Mesenchymal stem cell (in vitro differentiated cells and primary cell): Measurements from ENCODE around the gene CHRNA4. TPM values are rescaled to one million over a fixed set of nuclear protein-coding genes. Genes with fewer than 3 reads are reported as not detected.

Experiments used
- DNase-seq: peaks from one replicate; pipeline ENCODE4 v3.0.0-alpha.2; 2013
- H2AFZ ChIP-seq: one replicate; pipeline ENCODE4 v1.6.1; 2013; ENCODE audit warnings: low read depth, mild to moderate bottlenecking, control low read depth, inconsistent platforms, low read length, moderate library complexity
- H2AK5ac ChIP-seq: 2 replicates; pipeline ENCODE4 v1.6.1; 2013; ENCODE audit warnings: low read length, moderate library complexity, mild to moderate bottlenecking, inconsistent platforms; ENCODE audit not compliant: severe bottlenecking
- H2BK120ac ChIP-seq: one replicate; pipeline ENCODE4 v1.6.1; 2013; ENCODE audit warnings: low read depth, mild to moderate bottlenecking, inconsistent platforms, low read length, moderate library complexity
- H2BK12ac ChIP-seq, 2 experiments: one replicate each; pipeline ENCODE4 v1.6.1; 2013; ENCODE audit warnings: inconsistent platforms in 2 of 2, low read length in 2 of 2, mild to moderate bottlenecking in 2 of 2, moderate library complexity in 2 of 2, control low read depth in 1 of 2
- H2BK15ac ChIP-seq: one replicate; pipeline ENCODE4 v1.6.1; 2013; ENCODE audit warnings: mild to moderate bottlenecking, low read depth, inconsistent platforms; ENCODE audit not compliant: poor library complexity, severe bottlenecking
- H2BK5ac ChIP-seq: 2 replicates; pipeline ENCODE4 v1.6.1; 2013; ENCODE audit warnings: low read depth, mild to moderate bottlenecking, low read length, control low read depth, inconsistent platforms; ENCODE audit not compliant: poor library complexity, severe bottlenecking
- H3K14ac ChIP-seq, 2 experiments: one replicate each; pipeline ENCODE4 v1.6.1; 2013; ENCODE audit warnings: inconsistent platforms in 2 of 2, low read length in 2 of 2, control low read depth in 1 of 2, mild to moderate bottlenecking in 1 of 2, moderate library complexity in 1 of 2
- H3K18ac ChIP-seq, 2 experiments: one replicate each; pipeline ENCODE4 v1.6.1; 2013; ENCODE audit warnings: inconsistent platforms in 2 of 2, low read length in 2 of 2, control low read depth in 1 of 2, low read depth in 1 of 2, mild to moderate bottlenecking in 1 of 2
- H3K23ac ChIP-seq, 2 experiments: one replicate each; pipeline ENCODE4 v1.6.1; 2013; ENCODE audit warnings: inconsistent platforms in 2 of 2, low read length in 2 of 2, mild to moderate bottlenecking in 2 of 2, moderate library complexity in 2 of 2, control low read depth in 1 of 2
- H3K27ac ChIP-seq: 2 replicates; pipeline ENCODE4 v1.5.1; 2013; ENCODE audit warnings: mild to moderate bottlenecking, moderate library complexity, low read length, control low read depth, inconsistent platforms; ENCODE audit not compliant: poor library complexity, severe bottlenecking
- H3K27me3 ChIP-seq, 2 experiments: 2 replicates each; pipeline versions ENCODE4 v1.6.1 to v1.7.0; 2013; ENCODE audit warnings: low read length in 2 of 2, mild to moderate bottlenecking in 2 of 2, moderate library complexity in 2 of 2, control low read depth in 1 of 2, inconsistent platforms in 1 of 2; ENCODE audit not compliant: control insufficient read depth in 1 of 2, insufficient read depth in 1 of 2
- H3K36me3 ChIP-seq, 2 experiments: 2 replicates each; pipeline versions ENCODE4 v1.6.1 to v1.7.0; 2013; ENCODE audit warnings: low read length in 2 of 2, control low read depth in 1 of 2, inconsistent platforms in 1 of 2, low read depth in 1 of 2, mild to moderate bottlenecking in 1 of 2; ENCODE audit not compliant: insufficient read depth in 2 of 2, control insufficient read depth in 1 of 2
- H3K4ac ChIP-seq, 2 experiments: one replicate each; pipeline ENCODE4 v1.6.1; 2013; ENCODE audit warnings: inconsistent platforms in 2 of 2, low read length in 2 of 2, mild to moderate bottlenecking in 2 of 2, moderate library complexity in 2 of 2, control low read depth in 1 of 2, low read depth in 1 of 2
- H3K4me1 ChIP-seq: 2 replicates; pipeline ENCODE4 v1.6.1; 2013; ENCODE audit warnings: low read depth, low read length, control low read depth; ENCODE audit not compliant: control insufficient read depth, insufficient read depth
- H3K4me2 ChIP-seq: 2 replicates; pipeline ENCODE4 v1.6.1; 2013; ENCODE audit warnings: low read length, mild to moderate bottlenecking, inconsistent platforms; ENCODE audit not compliant: poor library complexity, severe bottlenecking
- H3K4me3 ChIP-seq, 2 experiments: 2 replicates each; pipeline versions ENCODE4 v1.5.1 to v1.7.0; 2013; ENCODE audit warnings: low read length in 2 of 2, mild to moderate bottlenecking in 2 of 2, control low read depth in 1 of 2, low read depth in 1 of 2; ENCODE audit not compliant: insufficient read depth in 1 of 2
- H3K79me1 ChIP-seq: replicated peaks from 2 replicates; pipeline ENCODE4 v1.6.1; 2013; ENCODE audit warnings: mild to moderate bottlenecking, control low read depth, low read length, inconsistent platforms; ENCODE audit not compliant: poor library complexity, severe bottlenecking
- H3K9ac ChIP-seq: 2 replicates; pipeline ENCODE4 v1.7.0; 2013; ENCODE audit warnings: mild to moderate bottlenecking, low read length, moderate library complexity
- H3K9me3 ChIP-seq: 2 replicates; pipeline ENCODE4 v1.7.0; 2013; ENCODE audit warnings: mild to moderate bottlenecking, low read length; ENCODE audit not compliant: control insufficient read depth
- H4K8ac ChIP-seq: one replicate; pipeline ENCODE4 v1.6.1; 2013; ENCODE audit warnings: inconsistent platforms, mild to moderate bottlenecking, low read length, moderate library complexity
- H4K91ac ChIP-seq: one replicate; pipeline ENCODE4 v1.6.1; 2013; ENCODE audit warnings: mild to moderate bottlenecking, low read length, inconsistent platforms
- WGBS: methylation state at CpG from one replicate; pipeline ENCODE4 v1.1.7; 2013; ENCODE audit warnings: mixed read lengths; 5-methylcytosine and 5-hydroxymethylcytosine counted together
- polyA plus RNA-seq, 2 experiments: library from polyadenylated mRNA; stranded (reverse); fragments of 200-250 nt; gene quantifications; one replicate each; pipeline ENCODE4 v1.2.3, GENCODE V29; 2013

The CHRNA4 gene
- polyA plus RNA-seq (2013, experiment 1 of 2) = not detected
- not detected for polyA plus RNA-seq (2013, experiment 2 of 2)

DNA sequence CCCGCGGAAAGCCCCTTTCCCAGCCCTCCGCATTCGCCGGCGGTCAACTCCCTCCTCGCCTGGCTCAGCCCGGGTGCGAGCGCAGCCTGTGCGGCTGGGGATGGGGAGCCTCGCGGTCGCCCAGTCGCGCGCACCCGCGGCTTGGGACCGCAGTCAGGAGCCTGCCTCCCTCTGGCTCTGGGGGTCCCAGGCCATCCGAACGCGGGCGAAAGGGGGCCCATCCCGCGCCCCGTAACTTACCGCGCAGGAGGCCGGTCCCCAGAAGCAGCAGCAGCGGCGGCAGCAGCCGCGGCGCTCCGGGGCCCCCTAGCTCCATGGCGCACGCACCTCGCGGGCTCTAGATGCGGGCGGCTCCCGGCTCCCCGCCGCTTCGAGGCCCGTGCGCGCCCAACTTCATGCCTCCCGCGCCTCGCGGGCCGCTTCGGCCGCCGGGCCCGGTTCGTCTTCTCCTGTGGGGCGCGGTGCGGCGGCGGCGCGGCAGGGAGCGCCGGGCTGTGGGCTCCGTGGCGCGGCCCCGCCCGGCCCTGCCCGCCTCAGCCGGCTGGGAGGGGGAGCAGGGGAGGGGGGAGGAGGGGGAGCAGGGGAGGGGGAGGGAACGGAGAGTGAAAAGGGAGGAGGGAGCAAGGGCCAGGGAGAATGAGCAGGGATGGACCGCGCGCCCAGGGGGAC is at the start of gene CHRNA4:
Gene CHRNA4 (minus strand): TSS at position 500 of the 669 bp plus-strand sequence. CDS start 184 bp downstream, at position 316.
- no peak within 1 kb of the TSS for H2AFZ ChIP-seq
- H3K79me1 ChIP-seq = no peaks in the 10 kb centered on the region
- H3K4me3 ChIP-seq = no peak within 1 kb of the TSS
- H2BK120ac ChIP-seq = no peak within 1 kb of the TSS
- WGBS = 7% methylated on average over 40 of the region's 79 CpGs
- DNase-seq = no peak
- no peak within 1 kb of the TSS for H2BK5ac ChIP-seq
- H3K27ac ChIP-seq = no peak within 1 kb of the TSS
- no peak within 1 kb of the TSS for H3K4ac ChIP-seq
- H3K4me1 ChIP-seq = peaks cover 6% of the 10 kb centered on the region
- H3K14ac ChIP-seq = no peak within 1 kb of the TSS
- no peaks in the 10 kb centered on the region for H3K36me3 ChIP-seq
- H4K91ac ChIP-seq = no peak within 1 kb of the TSS
- no peak within 1 kb of the TSS for H2AK5ac ChIP-seq
- H2BK12ac ChIP-seq = no peak within 1 kb of the TSS
- H2BK15ac ChIP-seq = no peak within 1 kb of the TSS
- H3K9ac ChIP-seq = no peak within 1 kb of the TSS
- H3K9me3 ChIP-seq = no peaks in the 10 kb centered on the region
- H3K23ac ChIP-seq = no peak within 1 kb of the TSS
- H4K8ac ChIP-seq = no peak within 1 kb of the TSS
- no peak within 1 kb of the TSS for H3K18ac ChIP-seq
- H3K4me2 ChIP-seq = no peak within 1 kb of the TSS
- peaks cover 51 to 53% of the 10 kb centered on the region in 2 experiments for H3K27me3 ChIP-seq

DNA sequence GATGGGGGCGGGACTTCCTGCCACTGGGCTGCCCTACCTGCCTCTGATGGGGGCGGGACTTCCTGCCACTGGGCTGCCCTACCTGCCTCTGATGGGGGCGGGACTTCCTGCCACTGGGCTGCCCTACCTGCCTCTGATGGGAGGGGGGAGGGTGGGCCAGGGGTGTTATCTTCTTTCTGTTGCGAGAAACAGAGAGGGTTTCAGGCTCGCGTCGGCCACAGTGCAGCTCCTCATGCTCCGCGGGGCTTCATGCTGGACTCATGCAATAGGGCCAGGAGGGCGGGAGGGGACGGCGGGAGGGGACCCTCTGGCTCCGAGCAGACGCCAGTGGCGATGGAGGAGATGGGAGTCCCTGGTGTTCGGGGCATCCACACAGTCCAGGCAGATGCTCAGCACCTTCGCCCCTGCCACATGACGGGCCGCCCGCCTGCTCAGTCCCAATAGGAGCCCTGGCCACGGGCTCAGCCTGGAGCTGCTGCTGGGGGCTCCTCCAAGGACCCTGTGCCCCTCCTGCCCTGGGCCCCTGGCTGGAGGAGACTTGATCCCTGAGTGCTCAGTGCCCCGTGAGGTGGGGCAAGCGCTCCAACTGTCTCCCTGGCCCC is 48.8 kb upstream of the CHRNA4 start:
- DNase-seq = no peak
- Histone ChIP-seq H3K4ac (no peak overlapping the region), H2BK120ac (no peak overlapping the region), H3K9ac (no peak overlapping the region), H3K27me3 (peaks cover 0 to 47% of the 10 kb centered on the region in 2 experiments), H3K23ac (no peak overlapping the region), H3K27ac (no peak overlapping the region), H3K14ac (no peak overlapping the region), H3K4me3 (no peak overlapping the region), H3K79me1 (no peaks in the 10 kb centered on the region), H3K36me3 (no peaks in the 10 kb centered on the region), H2BK15ac (no peak overlapping the region), H3K4me2 (no peak overlapping the region), H4K91ac (no peak overlapping the region), H2BK5ac (no peak overlapping the region), H2AK5ac (no peak overlapping the region), H3K18ac (no peak overlapping the region), H4K8ac (no peak overlapping the region), H3K4me1 (no peaks in the 10 kb centered on the region), H2BK12ac (no peak overlapping the region), H3K9me3 (no peaks in the 10 kb centered on the region), H2AFZ (no peak overlapping the region)
- 76% methylated on average over 20 of the region's 23 CpGs for WGBS

DNA sequence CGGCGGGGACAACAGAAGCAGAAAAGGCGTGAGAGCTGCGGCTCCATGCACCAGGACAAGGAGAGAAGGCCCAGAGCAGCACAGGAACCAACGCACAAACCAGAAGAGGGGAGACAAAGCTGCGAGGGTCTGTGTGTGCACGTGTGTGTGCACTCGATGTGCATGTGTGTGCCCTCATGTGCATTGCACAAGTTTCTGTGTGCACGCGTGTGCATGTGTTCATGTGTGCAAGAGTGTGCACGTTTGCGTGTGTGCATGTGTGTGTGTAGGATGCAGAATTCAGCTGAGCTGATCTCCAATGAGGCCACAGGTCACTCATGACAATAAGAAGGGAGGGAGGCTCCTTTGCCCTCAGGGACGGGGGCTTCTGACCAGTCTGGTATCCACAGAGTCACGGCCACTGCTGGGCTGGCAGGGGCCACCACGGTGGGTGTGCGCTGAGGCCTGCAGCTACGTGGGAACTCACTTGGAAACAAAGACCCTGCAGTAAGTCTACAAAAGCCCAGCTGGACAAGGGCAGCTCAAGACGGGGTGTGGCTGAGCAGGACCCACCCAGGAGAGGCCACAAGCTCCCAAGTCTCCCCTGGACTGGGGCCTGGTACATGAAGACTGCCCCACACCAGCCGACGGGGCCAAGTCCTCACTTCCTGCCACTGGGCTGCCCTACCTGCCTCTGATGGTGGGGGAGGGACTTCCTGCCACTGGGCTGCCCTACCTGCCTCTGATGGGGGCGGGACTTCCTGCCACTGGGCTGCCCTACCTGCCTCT is 48.1 kb upstream of the CHRNA4 start:
- Histone ChIP-seq H3K18ac (no peak overlapping the region), H2BK5ac (no peak overlapping the region), H3K9me3 (no peaks in the 10 kb centered on the region), H3K14ac (no peak overlapping the region), H3K36me3 (no peaks in the 10 kb centered on the region), H2BK12ac (no peak overlapping the region), H2AFZ (no peak overlapping the region), H3K27ac (no peak overlapping the region), H3K4me1 (peaks cover 2% of the 10 kb centered on the region), H3K4ac (no peak overlapping the region), H2AK5ac (no peak overlapping the region), H3K4me2 (no peak overlapping the region), H4K91ac (no peak overlapping the region), H2BK15ac (no peak overlapping the region), H3K9ac (no peak overlapping the region), H3K27me3 (peaks cover 0 to 41% of the 10 kb centered on the region in 2 experiments), H4K8ac (no peak overlapping the region), H3K79me1 (no peaks in the 10 kb centered on the region), H3K23ac (no peak overlapping the region), H3K4me3 (no peak overlapping the region), H2BK120ac (no peak overlapping the region)
- DNase-seq = no peak
- 86% methylated on average over 18 of the region's 21 CpGs for WGBS

DNA sequence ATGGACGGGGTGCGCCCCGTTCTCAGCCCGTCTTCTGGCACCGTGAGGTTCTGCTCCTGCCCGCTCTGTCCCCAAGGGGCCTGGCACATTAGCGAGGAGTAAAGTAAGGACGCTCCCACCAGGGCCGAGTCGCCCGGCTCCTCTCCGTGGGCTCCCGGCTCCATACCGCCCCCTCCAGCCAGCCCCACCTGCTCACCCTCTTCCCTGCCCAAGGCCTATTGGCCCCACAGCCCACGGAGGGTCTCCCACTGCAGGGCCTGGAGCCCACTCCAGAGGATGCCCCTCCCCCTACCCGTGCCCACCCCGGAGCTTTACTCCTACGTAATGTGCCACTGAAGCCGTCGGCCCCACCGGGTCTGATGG is 47.5 kb upstream of the CHRNA4 start:
- no peak overlapping the region for H3K23ac ChIP-seq
- peaks cover 0 to 39% of the 10 kb centered on the region in 2 experiments for H3K27me3 ChIP-seq
- no peak overlapping the region for H2BK12ac ChIP-seq
- H3K4me2 ChIP-seq = no peak overlapping the region
- no peaks in the 10 kb centered on the region for H3K79me1 ChIP-seq
- H2BK120ac ChIP-seq = no peak overlapping the region
- H2BK5ac ChIP-seq = no peak overlapping the region
- 88% methylated on average over 21 of the region's 21 CpGs for WGBS
- H4K91ac ChIP-seq = no peak overlapping the region
- no peak overlapping the region for H3K14ac ChIP-seq
- H2AFZ ChIP-seq = no peak overlapping the region
- no peak for DNase-seq
- H3K9ac ChIP-seq = no peak overlapping the region
- H3K4me3 ChIP-seq = no peak overlapping the region
- no peaks in the 10 kb centered on the region for H3K36me3 ChIP-seq
- no peaks in the 10 kb centered on the region for H3K9me3 ChIP-seq
- no peak overlapping the region for H3K18ac ChIP-seq
- H2AK5ac ChIP-seq = no peak overlapping the region
- no peak overlapping the region for H2BK15ac ChIP-seq
- no peak overlapping the region for H3K27ac ChIP-seq
- peaks cover 2% of the 10 kb centered on the region for H3K4me1 ChIP-seq
- H3K4ac ChIP-seq = no peak overlapping the region
- H4K8ac ChIP-seq = no peak overlapping the region
